ENCODE data around the gene GMPR2. TPM values are rescaled to one million over a fixed set of nuclear protein-coding genes. Genes with fewer than 3 reads are reported as not detected.

Gene GMPR2
- total RNA-seq, 4 donors from 2014 or later, result 36.3 to 69.0 (median 47.0) TPM

- DNase-seq (ENCODE audit: low spot score), result no peak
- no peak for ATAC-seq (ENCODE audit: low FRiP score)
- no peak for TF ChIP-seq CTCF (IDR thresholded peaks at IDR 0.05)
These were observed 8.1 kb upstream of the GMPR2 start for GRCh38 chr14:24224618-24225071.

GRCh38 chr14:24226473-24226872 is 6.3 kb upstream of the GMPR2 start:
- no peak for TF ChIP-seq CTCF (IDR thresholded peaks at IDR 0.05)
- no peak for ATAC-seq (ENCODE audit: low FRiP score)
- no peak for DNase-seq (ENCODE audit: low spot score)

DNA sequence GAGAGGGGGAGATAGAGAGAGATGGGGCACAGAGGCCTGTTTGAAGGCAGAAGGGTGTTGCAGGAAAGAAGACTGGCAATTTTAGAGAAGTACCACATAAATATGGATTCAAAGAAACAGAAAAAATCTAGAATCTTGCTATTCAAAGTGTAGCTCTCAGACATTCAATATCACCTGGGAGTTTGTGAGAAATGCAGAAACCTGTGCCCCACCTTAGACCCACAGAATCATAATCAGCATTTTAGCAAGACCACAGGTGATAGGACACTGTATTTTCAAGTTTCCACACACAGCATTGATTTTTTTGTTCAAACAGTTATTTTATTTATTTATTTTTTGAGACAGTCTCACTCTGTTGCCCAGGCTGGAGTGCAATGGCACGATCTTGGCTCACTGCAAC is 3.8 kb upstream of the GMPR2 start:
- ATAC-seq (ENCODE audit: low FRiP score), result no peak
- DNase-seq (ENCODE audit: low spot score), result no peak
- TF ChIP-seq CTCF (IDR thresholded peaks at IDR 0.05), result no peak

DNA sequence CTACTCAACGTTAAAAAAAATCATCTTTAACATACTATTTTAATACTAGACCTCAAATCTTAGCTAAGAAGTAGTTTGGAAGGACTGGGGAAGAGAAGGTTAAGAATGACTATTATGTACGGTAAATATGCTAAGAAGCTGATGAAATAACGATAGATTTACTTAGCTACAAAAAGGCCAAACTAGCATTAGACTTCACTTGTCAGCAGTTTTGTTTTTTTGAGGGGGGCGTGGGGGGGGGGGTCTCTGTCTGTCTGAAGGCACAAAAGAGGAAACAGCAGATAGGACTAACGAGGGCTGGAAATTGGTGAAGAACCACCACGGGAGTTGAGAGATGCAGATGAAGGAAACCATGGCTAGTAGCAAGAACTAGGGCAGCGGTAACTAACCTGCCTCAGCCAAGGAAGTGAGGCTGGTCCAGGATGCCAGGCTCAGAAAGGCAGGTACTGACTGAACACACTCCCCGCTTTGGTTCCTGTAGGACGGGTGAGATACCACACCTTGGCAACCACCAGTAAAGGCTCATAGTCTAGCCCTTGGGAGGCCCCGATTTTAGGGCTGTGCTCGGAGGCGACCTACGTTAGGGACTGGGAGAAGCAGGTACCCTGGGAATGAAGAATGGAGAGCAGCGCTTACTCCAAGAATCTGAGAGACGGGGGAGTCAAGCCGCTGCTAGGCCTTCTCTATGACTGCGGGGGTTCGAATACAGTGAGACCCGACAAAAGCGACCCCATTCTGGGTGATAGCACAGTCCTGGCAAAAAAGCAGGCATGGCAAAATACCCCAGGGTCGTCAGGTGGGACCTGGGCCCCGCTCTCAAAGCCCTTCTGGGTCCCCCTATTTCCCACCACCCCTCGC is 1.2 kb upstream of the GMPR2 start:
- TF ChIP-seq CTCF (IDR thresholded peaks at IDR 0.05), result no peak
- DNase-seq (ENCODE audit: low spot score) (no peak), ATAC-seq (ENCODE audit: low FRiP score) (no peak)

GRCh38 chr14:24232121-24232644 is 546 bp upstream of the GMPR2 start, which contains the start of gene NEDD8:
Gene NEDD8, minus strand, starts transcription at chr14:24232367. Its CDS starts 100 bp downstream, at chr14:24232267.
- no peak for TF ChIP-seq CTCF (IDR thresholded peaks at IDR 0.05)
- ATAC-seq (ENCODE audit: low FRiP score) (peak; percentile 88), DNase-seq (ENCODE audit: low spot score) (peak; percentile 61)

DNA sequence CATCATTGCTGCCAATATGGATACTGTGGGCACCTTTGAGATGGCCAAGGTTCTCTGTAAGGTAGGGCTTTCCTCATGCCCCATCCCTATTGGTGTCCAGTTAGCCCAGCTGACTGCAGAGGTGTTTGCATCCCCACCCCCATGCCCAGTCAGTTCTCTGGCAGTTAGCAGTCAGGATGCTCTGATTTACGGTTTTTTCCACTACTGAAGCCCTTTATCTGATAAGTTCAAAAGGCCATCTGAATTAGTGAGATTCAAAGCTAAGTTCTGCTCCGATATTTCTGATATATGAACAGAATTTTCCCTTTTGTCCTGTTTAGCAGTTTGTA is 773 bp downstream of the GMPR2 start:
- no peak for DNase-seq (ENCODE audit: low spot score)
- no peak for TF ChIP-seq CTCF (IDR thresholded peaks at IDR 0.05)
- no peak for ATAC-seq (ENCODE audit: low FRiP score)

Measured in omental fat pad (tissue), 4 donors.